HG02870 (cell line): ENCODE measurements around the gene MYO1D.
"Not testable (repeated sequence)": the region's sequence is repeated elsewhere in the genome, so short reads cannot be mapped to it uniquely, and the experiment has no call there.

Experiments
- ATAC-seq: cut with Tn5 transposase; IDR thresholded peaks from one replicate; pipeline ENCODE4 v1.9.1; 2021; ENCODE audit warnings: mild to moderate bottlenecking, moderate library complexity; ENCODE audit not compliant: unreplicated experiment

The MYO1D gene

DNA sequence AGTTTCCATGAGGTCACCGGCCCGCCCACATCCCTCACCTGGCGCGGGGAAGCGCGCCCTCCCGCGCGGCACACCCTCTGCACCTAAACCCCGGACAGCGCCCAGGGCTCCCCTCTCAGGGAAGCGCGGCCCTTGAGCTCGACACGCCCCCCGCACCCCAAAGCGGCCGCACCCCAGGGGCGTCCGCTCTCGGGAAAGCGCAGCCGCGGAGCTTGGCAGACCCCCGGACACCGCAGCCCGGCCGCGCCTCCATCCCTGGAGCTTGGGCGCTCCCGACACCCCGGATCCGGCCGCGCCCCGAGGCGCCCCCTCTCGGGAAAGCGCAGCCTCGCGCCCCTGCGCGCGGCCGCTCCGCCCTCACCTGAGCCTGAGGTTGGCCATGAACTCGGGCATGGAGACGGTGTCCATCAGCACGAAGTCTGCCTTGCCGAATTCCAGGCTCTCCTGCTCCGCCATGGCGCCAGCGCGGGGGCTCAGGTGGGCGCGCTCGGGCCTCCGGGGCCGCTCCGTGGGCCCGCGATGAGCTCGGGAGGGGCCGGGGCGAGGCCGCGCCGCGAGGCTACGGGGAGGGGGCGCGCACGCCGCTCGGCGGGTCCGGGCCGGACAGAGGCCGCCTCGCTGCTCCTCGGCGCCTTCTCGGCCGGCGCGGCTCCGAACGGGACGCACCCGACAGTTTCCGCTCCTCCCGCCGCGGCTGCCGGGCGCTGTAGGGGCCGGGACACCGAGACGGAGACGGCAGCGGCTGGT is at the start of gene MYO1D:
MYO1D (minus strand) TSS at position 708 of the 747 bp plus-strand sequence; CDS start at position 456, 252 bp downstream.
- ATAC-seq: peak; percentile 58

DNA sequence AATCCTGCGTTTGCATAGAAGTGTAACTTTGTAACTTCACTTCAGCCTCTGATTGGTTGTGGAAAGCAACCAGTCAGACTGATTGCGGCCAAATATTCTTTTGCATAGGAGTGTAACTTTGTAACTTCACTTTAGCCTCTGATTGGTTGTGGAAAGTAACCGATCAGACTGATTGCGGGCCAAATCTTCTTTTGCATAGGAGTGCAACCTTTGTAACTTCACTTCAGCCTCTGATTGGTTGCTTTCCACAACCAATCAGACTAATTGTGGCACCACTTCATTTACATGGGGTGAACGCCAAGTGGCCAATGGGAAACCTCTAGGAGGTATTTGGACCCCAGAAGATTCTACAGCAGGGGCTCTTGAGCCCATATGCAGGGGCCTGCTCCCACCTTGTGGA is 49.3 kb upstream of the MYO1D start:
- ATAC-seq: no peak

DNA sequence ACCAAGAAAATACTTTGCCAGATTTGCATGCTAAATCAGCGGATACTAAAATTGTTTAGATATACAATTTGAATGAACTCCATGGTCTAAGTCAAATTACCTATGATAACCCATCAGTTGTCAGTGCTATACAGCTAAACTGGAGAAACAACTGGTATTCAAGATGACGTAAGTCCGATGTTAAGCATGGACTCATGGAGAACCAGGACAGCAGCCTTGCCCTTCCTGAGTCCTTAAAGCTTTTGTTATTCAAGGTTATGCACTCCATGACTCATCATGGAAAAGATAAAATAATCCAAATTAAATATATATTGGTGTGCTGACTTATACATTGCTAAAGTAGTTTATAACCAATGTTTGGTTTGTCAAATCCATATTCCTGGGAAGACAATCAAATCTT is 47.0 kb upstream of the MYO1D start:
- not testable (repeated sequence) for ATAC-seq

DNA sequence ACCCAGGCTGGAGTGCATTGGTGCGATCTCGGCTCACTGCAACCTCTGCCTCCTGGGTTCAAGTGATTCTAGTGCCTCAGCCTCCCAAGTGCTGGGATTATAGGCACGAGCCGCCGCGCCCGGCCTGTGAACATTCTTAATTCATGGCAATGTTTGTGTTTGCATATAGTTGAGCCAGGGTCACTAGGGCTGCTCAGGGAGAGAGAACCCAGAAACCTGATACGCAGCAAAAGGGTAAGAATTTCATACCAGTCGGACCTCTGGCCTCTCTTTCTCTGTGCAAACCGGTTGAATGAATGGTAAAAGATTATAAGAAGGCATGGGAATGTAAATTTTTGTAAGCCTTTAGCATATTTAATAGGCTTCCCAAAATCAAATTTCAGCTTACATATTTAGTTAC is 44.1 kb upstream of the MYO1D start:
- ATAC-seq: no peak

DNA sequence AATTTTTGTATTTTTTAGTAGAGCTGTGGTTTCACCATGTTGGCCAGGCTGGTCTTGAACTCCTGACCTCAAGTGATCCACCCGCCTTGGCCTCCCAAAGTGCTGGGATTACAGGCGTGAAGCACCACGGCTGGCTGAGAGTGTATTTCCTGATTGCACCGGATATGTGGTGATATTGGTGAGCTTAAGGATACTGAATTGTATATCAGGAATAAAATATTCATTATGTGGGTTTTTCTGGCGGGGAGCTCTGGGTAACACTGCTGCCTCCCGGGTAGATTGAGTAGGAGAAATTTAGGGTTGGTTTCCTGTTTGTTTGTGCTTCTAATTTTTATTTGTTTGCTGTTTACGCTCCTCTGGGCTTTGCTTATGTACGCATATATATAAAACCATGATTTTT is 43.4 kb upstream of the MYO1D start:
- ATAC-seq: no peak

DNA sequence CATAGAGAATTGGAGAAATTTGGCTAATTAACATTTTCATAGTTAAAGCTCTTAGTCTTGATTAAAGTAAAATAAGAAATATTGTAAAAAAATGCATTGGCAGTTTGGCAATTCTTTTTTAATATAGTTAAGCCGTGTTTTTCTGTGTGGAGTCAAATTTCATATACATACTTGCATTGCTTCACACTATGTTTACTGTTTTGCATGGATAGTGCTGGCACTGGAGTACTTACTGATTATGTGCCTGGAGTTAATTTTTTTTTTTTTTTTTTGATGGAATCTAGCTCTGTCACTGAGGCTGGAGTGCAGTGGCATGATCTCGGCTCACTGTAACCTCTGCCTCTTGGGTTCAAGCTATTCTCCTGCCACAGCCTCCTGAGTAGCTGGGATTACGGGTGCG is 43.0 kb upstream of the MYO1D start:
- not testable (repeated sequence) for ATAC-seq

DNA sequence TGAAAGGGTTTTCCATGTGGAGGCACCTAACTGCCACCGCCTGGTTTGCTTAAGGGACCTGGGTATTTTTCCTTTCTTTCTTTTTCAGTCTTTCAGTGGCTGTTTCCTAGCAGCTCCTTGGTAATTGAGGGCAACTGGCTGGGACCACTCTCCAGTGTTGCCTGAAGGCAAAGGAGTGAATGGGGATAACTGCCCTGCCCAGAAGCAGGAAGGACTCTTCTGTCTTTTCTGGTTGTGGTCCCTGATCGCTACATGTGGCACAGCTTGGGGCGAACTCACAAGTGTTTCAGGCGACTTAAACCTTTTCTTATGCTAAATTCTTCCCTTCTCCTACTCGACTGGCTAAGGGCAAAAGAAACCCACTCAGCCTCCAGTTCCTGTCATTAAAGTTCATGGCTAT is 40.9 kb upstream of the MYO1D start:
- no peak for ATAC-seq

DNA sequence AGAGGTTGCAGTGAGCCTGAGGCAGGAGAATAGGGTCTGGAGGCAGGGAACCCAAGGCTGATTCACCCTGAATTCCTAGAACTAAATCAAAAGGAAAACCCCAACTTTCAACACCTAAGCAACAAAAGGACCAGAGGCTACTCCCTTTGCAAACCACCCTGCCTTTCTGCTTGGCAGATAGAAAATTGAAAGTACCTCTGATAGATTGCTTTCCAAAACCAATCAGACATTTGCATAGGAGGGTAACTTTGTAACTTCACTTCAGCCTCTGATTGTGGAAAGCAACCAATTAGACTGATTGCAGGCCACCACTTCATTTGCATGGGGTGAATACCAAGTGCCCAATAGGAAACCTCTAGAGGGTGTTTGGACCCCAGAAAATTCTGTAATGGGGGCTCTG is 40.2 kb upstream of the MYO1D start:
- no peak for ATAC-seq

DNA sequence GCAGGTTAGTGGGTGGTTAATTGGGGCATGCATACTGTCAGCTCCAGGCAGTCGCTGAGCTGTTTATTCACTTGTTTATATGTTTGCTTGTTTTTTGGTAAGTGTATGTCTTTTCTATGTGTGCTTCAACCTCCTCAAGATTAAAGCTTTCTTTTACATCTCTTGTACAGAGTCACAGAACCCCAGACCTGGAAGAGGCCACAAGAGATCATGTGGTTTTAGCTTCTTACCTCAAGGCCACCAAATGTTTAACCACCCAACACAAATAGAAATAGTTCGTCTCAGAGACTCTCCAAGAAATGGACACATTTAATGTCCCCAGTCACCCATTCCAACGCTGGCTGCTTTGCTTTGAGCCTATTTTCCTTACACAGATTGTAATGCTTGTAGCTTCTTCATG is 39.2 kb upstream of the MYO1D start:
- ATAC-seq: no peak

DNA sequence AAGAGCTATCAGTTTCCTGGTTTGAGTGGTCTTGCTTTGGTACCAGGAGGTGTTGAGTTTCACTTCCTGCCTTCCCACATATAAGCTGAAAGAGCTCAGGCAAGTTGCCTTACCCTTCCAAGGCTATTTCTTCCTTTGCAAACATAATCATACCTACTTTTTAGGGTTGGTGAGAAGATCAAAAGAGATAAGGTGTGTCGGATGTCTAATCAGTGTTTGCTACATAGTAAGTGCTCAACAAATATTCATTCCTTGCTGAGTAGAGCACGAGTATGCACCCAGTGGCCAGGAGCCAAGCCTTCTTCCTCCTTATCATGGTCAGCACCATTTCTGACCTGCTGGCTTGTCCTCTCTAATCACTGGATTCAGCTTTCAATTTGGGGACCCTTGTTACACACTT is 38.3 kb upstream of the MYO1D start:
- ATAC-seq: no peak

DNA sequence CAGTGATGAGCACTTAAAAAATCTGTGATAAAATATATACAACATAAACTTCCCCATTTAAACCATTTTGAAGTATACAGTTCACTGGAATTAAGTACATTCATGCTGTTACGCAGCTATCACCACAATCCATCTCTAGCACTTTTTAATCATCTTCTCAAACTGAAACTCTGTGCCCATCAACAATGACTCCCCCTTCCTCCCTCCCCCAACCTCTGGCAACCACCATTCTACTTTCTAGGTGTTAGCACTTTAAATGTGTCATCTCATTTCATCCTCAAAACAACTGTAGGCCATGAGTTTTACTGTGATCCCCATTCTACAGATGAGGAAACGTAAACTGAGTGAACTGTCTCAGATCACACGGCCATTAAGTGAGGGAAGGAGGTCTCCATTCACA is 37.3 kb upstream of the MYO1D start:
- ATAC-seq: no peak

DNA sequence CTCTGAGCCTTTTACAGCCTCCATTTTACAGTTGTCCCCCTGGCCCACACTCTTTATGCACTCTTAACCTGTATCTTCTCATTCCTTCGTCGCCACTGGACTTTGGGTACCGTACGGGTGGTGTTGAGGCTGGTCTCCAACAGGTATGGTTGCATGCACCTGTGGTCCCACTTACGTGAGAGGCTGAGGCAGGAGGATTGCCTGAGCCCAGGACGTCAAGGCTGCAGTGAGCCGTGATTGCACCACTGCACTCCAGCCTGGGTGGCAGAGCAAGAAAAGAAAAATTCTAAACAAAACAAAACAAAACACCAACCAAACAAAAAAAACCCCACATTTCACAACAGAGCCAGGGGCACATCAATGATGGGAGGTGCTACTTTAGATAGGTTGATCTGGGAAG is 36.7 kb upstream of the MYO1D start:
- no peak for ATAC-seq

DNA sequence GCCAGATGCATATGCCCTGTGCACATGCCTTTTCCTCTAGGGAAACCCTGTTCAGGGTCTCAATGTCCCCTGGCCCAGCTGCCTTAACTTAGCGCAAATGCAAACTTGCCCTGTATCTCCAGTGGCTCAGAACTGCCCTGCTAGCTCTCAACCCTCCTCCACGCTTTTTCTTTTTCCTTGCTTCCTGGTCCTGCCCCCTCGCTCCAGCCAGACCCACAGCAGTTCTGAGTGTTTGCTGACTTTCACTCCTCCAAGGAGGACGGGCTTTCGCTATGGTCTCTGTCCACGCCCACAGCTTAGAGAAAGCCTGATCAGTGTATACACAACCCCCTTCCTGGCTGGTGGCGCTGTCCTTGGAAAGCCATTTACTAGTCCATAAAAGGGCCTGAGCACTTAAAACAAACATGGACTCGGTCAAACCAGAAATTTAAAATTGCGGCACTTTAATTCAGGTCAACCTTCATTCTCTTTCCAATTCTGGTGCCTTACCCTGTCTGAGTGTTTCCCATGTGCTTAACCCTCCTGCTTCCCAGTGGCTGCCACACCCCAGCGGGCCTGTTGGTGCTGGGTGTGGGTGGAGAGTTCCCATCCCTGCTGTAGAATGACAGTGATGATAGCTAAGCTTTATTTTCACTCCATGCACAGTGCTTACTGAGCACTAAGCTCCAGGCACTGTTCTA is 35.4 kb upstream of the MYO1D start:
- ATAC-seq: no peak

DNA sequence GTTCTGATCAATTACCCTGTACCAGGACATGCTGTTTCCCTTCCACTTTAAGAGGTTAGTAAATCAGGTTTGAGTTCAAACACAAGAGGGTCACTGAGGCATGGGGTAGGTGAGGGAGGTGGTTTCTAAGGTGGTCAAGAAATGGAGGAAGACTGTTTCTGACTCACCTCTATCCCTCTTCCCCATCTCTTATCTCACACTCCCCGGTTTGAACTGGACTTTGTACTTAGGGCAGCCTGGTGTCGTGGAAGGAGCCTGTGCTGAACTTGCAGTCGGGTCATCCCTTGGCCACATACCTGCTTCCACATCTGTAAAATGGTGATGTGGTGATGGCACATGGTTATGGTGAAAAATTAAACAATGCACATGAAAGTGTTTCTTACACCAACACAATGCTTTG is 33.8 kb upstream of the MYO1D start:
- ATAC-seq: no peak

DNA sequence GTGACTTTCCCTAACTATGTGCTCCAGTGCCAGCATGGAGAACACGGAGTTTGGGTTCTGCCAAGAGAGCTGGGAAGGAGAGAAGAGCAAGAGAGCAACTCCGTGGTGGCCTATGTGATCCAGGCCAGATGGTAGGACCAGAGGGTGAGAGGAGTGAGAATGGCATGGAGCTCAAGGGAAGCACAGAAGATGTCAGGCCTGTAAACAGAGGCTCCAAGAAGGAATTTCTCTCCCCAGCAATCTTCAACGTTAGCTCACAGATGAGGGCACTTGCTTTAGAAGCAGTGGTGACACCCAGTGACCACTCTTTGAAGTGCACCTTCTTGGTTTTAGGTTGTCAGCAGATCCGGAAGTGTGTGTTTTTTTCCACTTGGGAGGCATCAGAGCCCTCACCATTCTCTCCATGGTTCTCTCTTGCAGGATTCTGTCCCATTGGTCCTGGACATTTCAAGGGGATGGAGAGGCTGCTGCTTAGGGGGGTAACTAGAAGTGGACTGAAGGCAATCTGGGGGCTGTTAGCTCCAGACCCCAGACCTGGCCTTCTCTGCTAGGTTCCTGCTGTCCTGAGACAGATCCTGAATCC is 33.0 kb upstream of the MYO1D start:
- ATAC-seq: no peak

DNA sequence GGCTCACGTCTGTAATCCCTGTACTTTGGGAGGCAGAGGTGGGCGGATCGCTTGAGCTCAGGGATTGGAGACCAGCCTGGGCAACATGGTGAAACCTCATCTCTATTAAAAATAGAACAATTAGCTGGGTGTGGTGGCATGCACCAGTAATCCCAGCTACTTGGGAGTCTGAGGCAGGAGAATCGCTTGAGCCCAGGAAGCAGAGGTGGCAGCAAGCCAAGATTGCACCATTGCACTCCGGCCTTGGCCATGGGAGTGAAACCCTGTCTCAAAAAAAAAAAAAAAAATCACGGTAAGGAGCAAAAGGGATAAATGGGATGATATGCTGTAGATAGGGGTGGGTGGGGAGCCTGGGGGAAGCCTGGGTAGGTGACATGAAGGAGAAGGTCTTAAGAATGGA is 30.7 kb upstream of the MYO1D start:
- no peak for ATAC-seq

DNA sequence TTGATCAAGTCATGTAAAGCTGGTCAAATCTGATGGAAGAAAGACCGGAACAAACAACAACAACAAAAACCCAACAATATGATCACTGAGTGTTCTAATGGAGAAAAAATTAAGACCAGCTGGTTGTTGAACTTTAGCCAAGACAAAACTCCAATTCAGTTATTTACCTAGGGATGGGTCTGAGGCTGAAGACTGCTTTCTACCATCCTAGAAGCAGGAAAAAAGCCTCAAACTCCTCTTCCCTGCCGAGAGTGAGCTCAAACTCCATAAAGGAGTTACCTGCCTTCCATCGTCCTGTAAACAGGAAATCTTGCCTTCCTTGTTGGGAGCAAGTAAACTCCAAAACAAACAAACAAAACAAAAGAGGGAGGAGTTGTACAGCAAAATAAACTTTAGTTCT is 28.0 kb upstream of the MYO1D start:
- ATAC-seq: no peak

DNA sequence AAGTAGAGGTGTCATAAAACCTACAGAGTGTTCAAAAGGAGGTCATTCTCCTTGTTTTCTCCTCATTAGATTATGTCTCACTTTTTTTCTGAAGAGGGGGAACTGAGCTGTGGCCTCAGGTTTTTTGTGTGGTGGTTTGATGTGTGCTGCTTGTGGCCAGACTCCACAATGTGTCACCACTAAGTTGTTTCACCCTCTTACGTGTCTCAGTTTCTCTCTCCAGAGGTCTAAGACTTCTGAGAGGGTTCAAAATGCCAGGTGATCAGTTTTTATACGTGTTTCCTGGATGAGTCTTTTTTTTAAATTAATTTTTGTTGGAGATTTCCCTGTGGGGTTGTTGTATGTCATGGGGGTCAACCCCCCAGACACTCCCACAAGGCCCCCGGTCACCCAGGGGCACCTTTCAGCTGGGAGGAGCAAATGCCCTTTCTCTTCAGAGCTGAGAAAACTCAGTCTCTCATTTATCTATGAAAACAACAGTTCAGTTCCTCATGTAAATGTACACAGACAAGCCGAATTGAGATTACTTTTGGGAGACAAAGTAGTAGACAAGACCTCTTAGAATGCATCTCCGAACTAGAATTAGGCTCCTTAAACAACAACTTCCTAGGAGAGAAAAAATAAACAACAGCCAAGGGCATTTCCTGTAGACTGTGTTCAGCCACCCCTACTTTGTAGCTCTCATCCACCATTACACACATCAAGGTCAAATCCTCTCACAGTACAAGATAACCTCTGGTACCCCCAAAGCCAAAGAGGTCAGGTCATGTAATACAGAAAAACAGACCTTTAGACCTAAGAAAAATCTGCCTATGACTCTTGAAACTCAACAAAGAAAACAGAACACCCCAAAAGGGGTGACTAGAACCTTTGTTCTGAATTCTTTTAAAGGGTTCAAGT is 27.1 kb upstream of the MYO1D start:
- no peak for ATAC-seq

DNA sequence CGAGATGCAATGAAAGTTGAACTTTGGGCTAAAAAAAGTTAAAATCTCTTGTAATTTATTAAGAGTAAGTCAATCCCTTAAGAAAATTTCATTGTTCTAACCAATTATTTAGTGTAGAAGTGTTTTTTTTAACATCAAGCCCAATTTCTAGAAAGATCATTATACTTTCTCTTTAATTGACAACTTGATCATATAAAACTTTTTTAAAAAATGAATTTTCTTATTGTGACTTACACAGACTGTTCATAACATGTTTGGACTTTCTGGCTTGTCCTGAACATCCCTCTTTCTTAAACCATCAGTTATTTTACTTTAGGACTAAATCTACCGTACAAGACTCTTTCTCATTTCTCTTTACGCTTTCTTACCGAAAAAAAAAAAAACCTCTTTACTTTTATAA is 24.8 kb upstream of the MYO1D start:
- ATAC-seq: no peak

DNA sequence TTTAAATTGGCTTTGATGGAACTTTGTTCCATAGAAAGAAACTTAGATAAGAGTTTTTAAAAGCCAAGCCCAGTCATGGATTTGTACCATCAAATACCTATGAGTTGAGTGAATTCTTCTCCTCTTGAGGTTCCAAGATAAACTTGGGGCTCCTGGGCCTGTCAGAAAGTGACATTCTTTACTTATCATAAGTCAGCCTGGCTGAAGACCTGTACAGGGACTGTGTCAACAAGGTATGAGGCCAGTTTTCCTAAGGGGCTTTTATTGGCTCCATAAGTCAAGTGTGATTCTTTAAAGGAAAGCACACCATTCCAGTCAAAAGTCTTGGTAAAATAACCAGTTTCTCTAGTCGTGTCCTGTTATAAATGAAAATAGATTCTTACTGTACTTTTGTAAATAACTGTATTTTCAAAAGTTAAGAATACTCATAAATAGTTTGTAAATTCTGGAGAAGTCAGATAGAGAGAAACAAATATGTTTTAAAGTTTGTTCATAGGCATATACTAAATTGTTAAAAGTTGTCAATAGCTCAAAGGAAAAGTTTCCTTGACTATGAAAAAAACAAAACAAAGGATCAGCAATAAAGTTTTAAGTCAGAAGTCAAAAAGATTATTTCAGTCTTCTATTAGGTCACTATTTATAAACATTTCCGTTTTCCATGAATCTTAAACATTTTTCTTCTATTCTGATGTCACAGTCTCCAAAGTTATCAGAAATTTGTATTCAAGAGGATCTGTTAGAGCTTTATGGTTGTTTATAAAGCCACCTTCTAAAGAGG is 22.5 kb upstream of the MYO1D start:
- no peak for ATAC-seq
